Activated T-cell treated with anti-CD3 and anti-CD28 coated beads, Interleukin-2, amount 50 U/mL, for 72 hours (primary cell): ENCODE data around the gene TMPRSS9. TPM values are rescaled to one million over a fixed set of nuclear protein-coding genes. Genes with fewer than 3 reads are reported as not detected.
"Not testable (repeated sequence)": the region's sequence is repeated elsewhere in the genome, so short reads cannot be mapped to it uniquely, and the experiment has no call there.

Experiments used
- ATAC-seq, 2 donors: fragments of 150-1000 bp; cut with Tn5 transposase; replicated peaks in 1 of 2; 2 replicates each; pipeline ENCODE4 v1.10.0; 2021; ENCODE audit warnings: moderate library complexity in 2 of 2, mild to moderate bottlenecking in 1 of 2
- DNase-seq, 2 donors: peaks; one replicate each; pipeline ENCODE4 v3.0.0; 2021 to 2022; ENCODE audit warnings: mixed read lengths in 1 of 2
- H3K27ac Mint-ChIP-seq: one replicate; pipeline ENCODE4 v1.8.0; 2022; ENCODE audit warnings: mild to moderate bottlenecking, moderate library complexity, mixed read lengths
- H3K27me3 Mint-ChIP-seq: one replicate; pipeline ENCODE4 v1.8.0; 2022; ENCODE audit warnings: low read depth, mixed read lengths
- H3K36me3 Mint-ChIP-seq, 2 donors: one replicate each; pipeline ENCODE4 v1.8.0; 2022; ENCODE audit warnings: mixed read lengths in 2 of 2, mild to moderate bottlenecking in 1 of 2; ENCODE audit not compliant: insufficient read depth in 2 of 2
- H3K4me1 Mint-ChIP-seq: one replicate; pipeline ENCODE4 v1.8.0; 2022; ENCODE audit warnings: low read depth, mixed read lengths
- H3K4me3 Mint-ChIP-seq, 2 donors: one replicate each; pipeline ENCODE4 v1.8.0; 2022; ENCODE audit warnings: mild to moderate bottlenecking in 2 of 2, mixed read lengths in 2 of 2, moderate library complexity in 2 of 2
- H3K9me3 Mint-ChIP-seq, 2 donors: one replicate each; pipeline ENCODE4 v1.8.0; 2022; ENCODE audit warnings: mixed read lengths in 2 of 2
- total RNA-seq, 2 donors: library from RNA; stranded (reverse); gene quantifications; one replicate each; pipeline ENCODE4 v1.2.3, GENCODE V29; 2022

The TMPRSS9 gene
- total RNA-seq, 2 donors from 2014 or later = 0.19 TPM; not detected in 1

GRCh38 chr19:2340496-2341243, 19.4 kb upstream of the TMPRSS9 start:
- H3K4me3 Mint-ChIP-seq = no peak overlapping the region
- no peak overlapping the region for H3K27ac Mint-ChIP-seq
- peaks cover 3 to 8% of the 10 kb centered on the region in 2 donors for H3K36me3 Mint-ChIP-seq
- no peaks in the 10 kb centered on the region for H3K27me3 Mint-ChIP-seq
- peaks cover 5% of the 10 kb centered on the region for H3K4me1 Mint-ChIP-seq
- DNase-seq = no peak
- H3K9me3 Mint-ChIP-seq = peaks cover 6 to 8% of the 10 kb centered on the region in 2 donors
- ATAC-seq = no peak

- ATAC-seq = no peak
- H3K27me3 Mint-ChIP-seq = no peaks in the 10 kb centered on the region
- H3K4me3 Mint-ChIP-seq = no peak overlapping the region
- peaks cover 0 to 2% of the 10 kb centered on the region in 2 donors for H3K9me3 Mint-ChIP-seq
- no peaks in the 10 kb centered on the region for H3K4me1 Mint-ChIP-seq
- no peak for DNase-seq
- no peak overlapping the region for H3K27ac Mint-ChIP-seq
- peaks cover 1 to 2% of the 10 kb centered on the region in 2 donors for H3K36me3 Mint-ChIP-seq
Measured at GRCh38 chr19:2341244-2341751, 18.8 kb upstream of the TMPRSS9 start.

GRCh38 chr19:2341982-2342381, 18.1 kb upstream of the TMPRSS9 start:
- DNase-seq (no peak), ATAC-seq (no peak)
- no peak overlapping the region for H3K4me3 Mint-ChIP-seq
- H3K9me3 Mint-ChIP-seq = no peaks in the 10 kb centered on the region
- peaks cover 0 to 1% of the 10 kb centered on the region in 2 donors for H3K36me3 Mint-ChIP-seq
- no peaks in the 10 kb centered on the region for H3K27me3 Mint-ChIP-seq
- H3K4me1 Mint-ChIP-seq = no peaks in the 10 kb centered on the region
- H3K27ac Mint-ChIP-seq = no peak overlapping the region

GRCh38 chr19:2342656-2343288, 17.3 kb upstream of the TMPRSS9 start:
- H3K4me3 Mint-ChIP-seq = no peak overlapping the region
- no peak overlapping the region for H3K27ac Mint-ChIP-seq
- H3K9me3 Mint-ChIP-seq = no peaks in the 10 kb centered on the region
- ATAC-seq (no peak), DNase-seq (no peak)
- no peaks in the 10 kb centered on the region for H3K4me1 Mint-ChIP-seq
- H3K36me3 Mint-ChIP-seq = peaks cover 0 to 1% of the 10 kb centered on the region in 2 donors
- H3K27me3 Mint-ChIP-seq = no peaks in the 10 kb centered on the region

- H3K27me3 Mint-ChIP-seq = no peaks in the 10 kb centered on the region
- ATAC-seq (no peak), DNase-seq (no peak)
- H3K9me3 Mint-ChIP-seq = no peaks in the 10 kb centered on the region
- H3K4me3 Mint-ChIP-seq = no peak overlapping the region
- no peak overlapping the region for H3K27ac Mint-ChIP-seq
- peaks cover 0 to 1% of the 10 kb centered on the region in 2 donors for H3K36me3 Mint-ChIP-seq
- H3K4me1 Mint-ChIP-seq = no peaks in the 10 kb centered on the region
Measured at GRCh38 chr19:2343289-2343982, 16.6 kb upstream of the TMPRSS9 start.

GRCh38 chr19:2344381-2344870, 15.6 kb upstream of the TMPRSS9 start:
- H3K27me3 Mint-ChIP-seq = no peaks in the 10 kb centered on the region
- no peaks in the 10 kb centered on the region for H3K9me3 Mint-ChIP-seq
- H3K4me1 Mint-ChIP-seq = no peaks in the 10 kb centered on the region
- no peak overlapping the region for H3K4me3 Mint-ChIP-seq
- no peak for DNase-seq
- H3K36me3 Mint-ChIP-seq = peaks cover 0 to 1% of the 10 kb centered on the region in 2 donors
- ATAC-seq = no peak
- no peak overlapping the region for H3K27ac Mint-ChIP-seq

- Mint-ChIP-seq H3K9me3 (no peaks in the 10 kb centered on the region), H3K27ac (no peak overlapping the region), H3K27me3 (no peaks in the 10 kb centered on the region), H3K4me3 (no peak overlapping the region), H3K36me3 (peaks cover 0 to 1% of the 10 kb centered on the region in 2 donors), H3K4me1 (no peaks in the 10 kb centered on the region)
- DNase-seq (no peak), ATAC-seq (no peak)
Measured at GRCh38 chr19:2345076-2345475, 15.0 kb upstream of the TMPRSS9 start.

GRCh38 chr19:2345794-2346663, 14.0 kb upstream of the TMPRSS9 start:
- H3K27ac Mint-ChIP-seq = no peak overlapping the region
- DNase-seq (no peak), ATAC-seq (no peak)
- H3K4me3 Mint-ChIP-seq = no peak overlapping the region
- H3K36me3 Mint-ChIP-seq = peaks cover 0 to 1% of the 10 kb centered on the region in 2 donors
- no peaks in the 10 kb centered on the region for H3K27me3 Mint-ChIP-seq
- H3K9me3 Mint-ChIP-seq = no peaks in the 10 kb centered on the region
- H3K4me1 Mint-ChIP-seq = no peaks in the 10 kb centered on the region

- H3K4me3 Mint-ChIP-seq, H3K4me1 Mint-ChIP-seq, H3K27me3 Mint-ChIP-seq, H3K36me3 Mint-ChIP-seq, H3K27ac Mint-ChIP-seq, ATAC-seq, DNase-seq, H3K9me3 Mint-ChIP-seq: not testable (repeated sequence)
Measured at GRCh38 chr19:2349818-2350217, 10.2 kb upstream of the TMPRSS9 start.

- DNase-seq = no peak
- ATAC-seq = no peak
- H3K4me1 Mint-ChIP-seq = no peaks in the 10 kb centered on the region
- no peaks in the 10 kb centered on the region for H3K9me3 Mint-ChIP-seq
- H3K27me3 Mint-ChIP-seq = no peaks in the 10 kb centered on the region
- H3K27ac Mint-ChIP-seq = no peak overlapping the region
- no peak overlapping the region for H3K4me3 Mint-ChIP-seq
- peaks cover 0 to 1% of the 10 kb centered on the region in 2 donors for H3K36me3 Mint-ChIP-seq
Measured at GRCh38 chr19:2350656-2351055, 9.4 kb upstream of the TMPRSS9 start.

GRCh38 chr19:2351591-2351990, 8.5 kb upstream of the TMPRSS9 start:
- Mint-ChIP-seq H3K36me3 (no peaks in the 10 kb centered on the region), H3K27ac (no peak overlapping the region), H3K9me3 (no peaks in the 10 kb centered on the region), H3K4me1 (no peaks in the 10 kb centered on the region), H3K4me3 (no peak overlapping the region), H3K27me3 (no peaks in the 10 kb centered on the region)
- no peak for DNase-seq
- no peak for ATAC-seq

- no peak for ATAC-seq
- Mint-ChIP-seq H3K27ac (no peak overlapping the region), H3K36me3 (no peaks in the 10 kb centered on the region), H3K27me3 (no peaks in the 10 kb centered on the region), H3K4me3 (no peak overlapping the region), H3K4me1 (no peaks in the 10 kb centered on the region), H3K9me3 (no peaks in the 10 kb centered on the region)
- no peak for DNase-seq
Measured at GRCh38 chr19:2352121-2352520, 7.9 kb upstream of the TMPRSS9 start.
